Measurements from ENCODE around the gene EIF3M.
"Not testable (repeated sequence)": the region's sequence is repeated elsewhere in the genome, so short reads cannot be mapped to it uniquely, and the experiment has no call there.

Gene EIF3M

DNA sequence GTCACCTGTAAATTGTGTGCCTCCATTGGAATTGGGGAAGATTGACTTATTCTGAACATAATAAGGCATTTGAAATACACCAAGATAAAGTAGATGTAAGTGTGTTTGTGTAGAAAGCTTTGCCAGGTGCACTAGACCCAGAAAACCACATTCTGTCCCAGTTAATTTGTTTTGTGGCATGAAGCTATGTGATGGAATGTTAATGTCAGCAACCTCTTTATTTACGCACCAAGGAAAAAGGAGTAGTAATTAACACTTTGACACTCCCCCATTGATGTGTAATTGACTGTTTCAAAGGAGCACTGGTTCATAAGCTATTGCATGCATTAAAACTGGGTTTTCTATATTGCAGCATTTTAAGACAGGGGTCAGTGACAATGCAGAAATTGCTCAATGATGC, 14.3 kb downstream of the EIF3M start:
- DNase-seq, result no peak

DNA sequence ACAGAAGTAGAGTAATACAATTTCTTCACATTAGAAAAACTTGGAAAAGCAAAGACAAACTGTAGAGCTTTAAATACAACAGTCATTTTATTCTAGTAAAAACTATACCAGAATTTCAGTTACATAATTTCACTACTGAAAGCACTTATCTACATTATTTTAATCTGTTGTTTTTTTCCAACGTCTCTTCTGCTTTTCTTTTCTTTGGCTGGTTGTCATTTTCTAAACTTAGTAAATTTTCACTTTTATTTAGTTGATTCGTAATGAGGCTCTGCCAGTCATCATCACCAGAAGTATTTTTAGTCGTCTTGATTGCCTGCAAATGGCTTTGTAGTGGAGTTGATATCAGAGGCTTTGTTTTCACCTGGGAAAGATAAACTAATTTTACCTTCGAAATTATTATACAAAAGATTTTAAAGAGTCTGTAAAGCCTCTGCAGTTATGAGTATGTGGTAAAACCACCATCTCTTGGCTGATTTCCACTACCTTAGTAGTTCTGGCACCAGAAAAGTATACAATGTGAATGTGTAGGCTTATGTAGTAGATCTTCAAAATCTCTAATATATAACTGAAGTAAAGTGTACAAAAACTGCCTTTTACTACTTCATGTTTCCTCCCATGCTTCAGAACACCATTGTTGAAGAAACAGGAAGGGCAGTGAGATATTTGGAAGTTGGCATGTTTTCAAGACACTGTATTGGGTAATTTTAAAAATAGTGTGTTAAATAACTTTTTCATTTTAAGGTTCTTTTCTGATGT, 19.2 kb downstream of the EIF3M start:
- no peak for DNase-seq

DNA sequence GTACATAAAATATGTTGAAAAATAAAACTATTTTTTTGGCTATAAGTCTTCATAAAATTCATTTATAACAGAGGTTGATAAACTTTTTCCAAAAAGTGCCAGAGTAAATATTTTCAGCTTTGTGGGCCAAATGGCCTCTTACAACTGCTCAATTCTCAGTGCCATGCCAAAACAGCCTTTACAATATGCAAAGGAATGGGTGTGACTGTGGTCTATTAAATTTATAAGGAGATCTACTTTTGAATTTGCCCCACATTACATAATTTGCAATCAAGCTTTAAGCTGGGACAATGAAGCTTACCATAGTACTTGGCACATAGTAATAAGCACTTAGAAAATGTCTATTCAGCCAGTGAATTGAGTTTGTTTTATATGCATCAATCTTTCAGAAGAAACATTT, 22.6 kb downstream of the EIF3M start:
- no peak for DNase-seq

DNA sequence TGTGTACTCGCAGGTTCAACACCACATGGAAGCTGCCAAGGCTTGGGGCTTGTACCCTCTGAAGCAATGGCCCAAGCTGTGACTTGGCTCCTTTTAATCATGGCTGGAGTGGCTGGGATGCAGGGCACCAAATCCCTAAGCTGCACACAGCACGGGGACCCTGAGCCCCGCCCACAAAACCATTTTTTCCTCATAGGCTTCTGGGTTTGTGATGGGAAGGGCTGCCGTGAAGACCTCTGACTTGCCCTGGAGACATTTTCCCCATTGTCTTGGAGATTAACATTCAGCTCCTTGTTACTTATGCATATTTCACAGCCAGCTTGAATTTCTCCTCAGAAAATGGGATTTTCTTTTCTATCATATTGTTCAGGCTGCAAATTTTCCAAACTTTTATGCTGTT, 25.2 kb downstream of the EIF3M start:
- not testable (repeated sequence) for DNase-seq

DNA sequence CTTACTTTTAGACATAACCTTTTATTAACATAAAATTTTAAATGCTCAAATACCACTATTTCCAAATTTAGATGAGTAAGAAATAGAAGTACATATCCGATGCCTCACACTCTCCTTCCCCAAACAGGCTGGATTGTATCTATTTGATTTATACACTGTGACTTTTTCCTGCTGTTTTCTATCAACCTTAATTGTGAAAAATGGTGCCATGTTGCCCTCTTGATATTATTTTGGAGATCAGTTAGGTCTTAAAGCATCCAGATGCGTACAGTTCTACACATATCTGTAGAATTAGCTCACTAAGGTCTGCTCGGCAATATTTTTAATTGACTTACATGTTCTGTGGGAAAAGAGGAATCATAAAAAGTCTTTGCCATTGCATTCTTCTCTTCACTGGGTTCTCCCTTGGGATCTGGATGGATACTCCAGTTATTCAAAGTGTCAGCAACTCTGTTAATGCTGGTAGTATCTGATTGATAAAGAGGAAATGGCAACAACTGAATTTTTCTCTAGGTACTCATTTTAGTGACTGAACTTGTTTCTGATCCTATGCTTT, 27.2 kb downstream of the EIF3M start:
- no peak for DNase-seq

DNA sequence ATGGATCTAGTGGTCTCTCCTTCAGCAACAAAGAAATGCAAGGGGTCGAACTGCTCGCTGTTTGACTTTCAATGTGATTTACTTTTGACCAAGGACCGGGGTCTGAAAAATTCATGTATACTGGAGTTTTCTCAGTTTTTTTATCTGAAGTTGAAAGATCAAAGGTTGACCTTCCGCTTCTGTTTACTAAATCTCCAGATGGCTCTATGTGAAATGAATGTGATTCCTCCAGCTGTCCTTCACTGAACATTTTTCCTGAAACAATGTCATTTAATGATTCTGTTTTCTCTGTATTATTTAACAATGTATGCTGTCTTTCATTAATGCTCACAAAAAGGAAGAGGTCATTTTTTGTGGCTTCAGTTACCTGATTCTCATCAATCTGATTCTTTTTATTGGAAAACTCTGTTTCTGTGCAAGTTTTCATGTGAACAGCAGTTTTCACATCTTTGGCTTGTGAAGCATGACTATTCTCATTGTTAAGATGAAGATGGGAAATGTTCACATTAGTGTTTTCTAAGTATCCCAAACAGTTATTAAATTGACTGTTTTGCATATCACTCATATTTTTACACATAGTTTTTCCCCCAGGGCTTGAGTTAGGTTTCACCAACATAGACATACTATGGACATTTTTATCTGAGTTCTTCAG, 30.0 kb downstream of the EIF3M start:
- no peak for DNase-seq

DNA sequence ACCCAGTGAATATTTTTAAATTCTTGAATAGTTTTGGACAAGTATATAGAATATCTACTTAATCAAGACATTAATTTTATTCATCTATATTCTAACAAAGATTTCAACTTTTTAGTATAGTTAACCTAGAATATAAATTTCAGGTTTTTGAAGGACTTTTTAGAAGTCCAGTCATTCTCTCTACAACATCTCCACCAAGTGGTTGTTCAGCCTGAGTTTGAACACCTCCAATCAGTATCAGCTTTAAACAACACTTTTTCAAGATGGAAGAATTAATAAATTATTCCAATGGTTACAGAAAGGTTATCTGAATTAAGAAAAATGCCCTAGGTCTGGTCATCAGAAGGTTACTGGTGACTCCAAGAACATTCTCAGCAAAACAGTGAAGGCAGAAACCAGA, 31.8 kb downstream of the EIF3M start:
- DNase-seq, result peak; percentile 9

DNA sequence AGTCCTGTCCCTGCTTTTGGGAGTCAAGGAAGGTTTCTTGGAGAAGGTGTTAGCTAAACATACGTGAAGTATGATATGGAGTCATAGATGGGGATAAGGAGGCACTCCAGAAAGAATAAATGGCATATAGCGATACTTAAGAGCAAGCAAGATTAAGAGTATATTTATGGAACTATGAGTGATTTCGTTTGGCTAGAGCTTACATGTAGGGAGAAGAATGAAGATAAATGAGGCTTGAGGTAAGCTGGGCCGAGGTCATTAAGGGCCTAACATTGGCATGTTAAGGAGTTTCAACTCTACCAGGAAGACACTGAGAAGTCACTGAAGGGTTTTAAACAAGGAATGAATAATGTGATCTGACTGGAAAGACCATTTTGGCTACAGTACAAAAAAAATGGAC, 33.3 kb downstream of the EIF3M start:
- DNase-seq, result no peak

DNA sequence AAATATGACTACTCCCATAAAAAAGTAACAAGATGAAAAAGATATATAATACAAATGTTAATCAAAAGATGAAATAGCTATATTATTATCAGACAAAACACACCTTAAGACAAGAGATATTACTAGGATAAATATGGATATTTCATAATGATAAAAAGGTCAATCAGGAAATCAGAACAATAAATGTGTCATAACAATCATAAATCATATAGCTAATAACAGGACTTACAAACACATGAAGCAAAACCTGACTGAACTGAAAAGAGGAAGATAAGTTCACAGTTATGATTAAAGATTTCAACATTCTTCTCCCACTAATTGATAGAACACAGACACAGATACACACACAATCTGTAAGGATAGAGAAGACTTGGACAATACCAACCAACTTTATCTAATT, 47.2 kb downstream of the EIF3M start:
- DNase-seq, result no peak

DNA sequence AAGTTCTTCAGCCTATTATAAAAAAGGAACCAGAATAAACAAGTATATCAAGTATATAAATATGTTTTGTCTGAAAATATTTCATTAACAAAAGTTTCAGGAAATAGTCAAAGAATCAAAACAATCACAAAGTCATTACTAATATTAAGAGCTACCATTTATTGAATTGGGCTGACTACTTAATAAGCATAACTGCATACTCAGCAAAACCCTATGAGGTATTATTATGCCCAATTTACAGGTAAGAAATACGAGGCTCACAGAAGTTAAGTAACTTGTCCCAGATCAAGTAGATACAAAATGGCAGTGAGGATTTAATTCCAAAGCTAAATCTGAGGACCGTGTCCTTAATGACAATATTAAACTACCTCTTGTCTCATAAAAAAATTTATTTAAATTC, 52.2 kb downstream of the EIF3M start:
- DNase-seq, result no peak

DNA sequence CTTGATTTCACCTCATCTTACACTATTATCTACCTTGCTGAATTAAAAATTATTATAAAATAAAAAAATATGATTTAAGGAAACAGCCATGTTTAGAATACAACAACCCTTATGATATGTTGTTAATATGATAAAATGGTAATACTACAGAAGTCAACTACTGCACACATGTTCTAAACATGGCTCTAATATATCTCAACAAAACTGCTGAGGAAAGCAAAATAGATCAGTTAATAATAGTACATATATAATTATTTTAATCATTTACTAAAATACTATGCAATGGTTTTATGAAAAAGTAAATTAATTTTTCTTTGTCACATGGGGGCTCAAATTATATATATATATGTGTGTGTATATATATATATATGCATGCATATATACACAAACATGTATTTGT, 57.7 kb downstream of the EIF3M start:
- DNase-seq, result no peak

DNA sequence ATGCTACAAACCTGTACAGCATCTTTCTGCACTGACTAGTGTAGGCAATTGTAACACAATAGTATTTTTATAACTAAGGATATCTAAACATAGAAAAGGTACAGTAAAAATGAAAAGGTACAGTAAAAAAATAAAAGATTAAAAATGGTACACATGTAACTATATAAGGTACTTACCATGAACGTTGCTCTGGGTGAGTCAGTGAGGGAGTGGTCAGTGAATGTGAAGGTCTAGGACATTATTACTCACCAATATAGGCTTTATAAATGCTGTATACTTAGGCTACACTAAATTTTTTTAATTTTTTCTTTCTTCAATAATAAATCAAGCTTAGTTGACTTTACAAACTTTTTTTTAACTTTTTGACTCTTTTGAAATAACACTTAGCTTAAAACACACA, 59.9 kb downstream of the EIF3M start:
- no peak for DNase-seq
